K562 (cell line): Measurements from ENCODE around the gene GXYLT2. TPM values are rescaled to one million over a fixed set of nuclear protein-coding genes. Genes with fewer than 3 reads are reported as not detected.

ENCODE experiments used
- AFF1 ChIP-seq, 2 experiments: fragments of 450-650 bp; IDR thresholded peaks; 2 replicates each; pipeline ENCODE4 v1.6.1; 2018; ENCODE audit warnings: mild to moderate bottlenecking in 2 of 2, low read depth in 1 of 2; ENCODE audit not compliant: partially characterized antibody in 2 of 2
- CBX3 ChIP-seq, 2 experiments: IDR thresholded peaks; 1 replicate in 1 of 2; 2 replicates in 1 of 2; pipeline ENCODE4 v1.6.1; 2012; ENCODE audit warnings: inconsistent platforms in 2 of 2, low read length in 2 of 2, borderline replicate concordance in 1 of 2, control low read depth in 1 of 2
- DEAF1 ChIP-seq: fragments of 450-650 bp; formaldehyde crosslinking; IDR thresholded peaks from 2 replicates; pipeline ENCODE4 v1.4.0; 2020; ENCODE audit warnings: mild to moderate bottlenecking, moderate library complexity
- FOXJ3 ChIP-seq: sonication (generic); formaldehyde crosslinking; IDR thresholded peaks from 2 replicates; pipeline ENCODE4 v1.4.0; 2020; ENCODE audit warnings: mild to moderate bottlenecking, missing genetic modification reagents
- ILK ChIP-seq: fragments of 450-650 bp; IDR thresholded peaks from 2 replicates; pipeline ENCODE4 v1.6.1; 2016; ENCODE audit warnings: missing genetic modification characterization, low read depth, mild to moderate bottlenecking, missing compliant biosample characterization, moderate library complexity, borderline replicate concordance
- KDM1A ChIP-seq, 2 experiments: fragments of 450-650 bp; IDR thresholded peaks; 2 replicates each; pipeline ENCODE4 v1.6.1; 2016; ENCODE audit warnings: mild to moderate bottlenecking in 2 of 2
- NELFE ChIP-seq: IDR thresholded peaks from 2 replicates; pipeline ENCODE4 v1.6.1; 2011; ENCODE audit warnings: mild to moderate bottlenecking; ENCODE audit not compliant: insufficient read depth, insufficient read length
- NFATC3 ChIP-seq: fragments of 450-650 bp; IDR thresholded peaks from 2 replicates; pipeline ENCODE4 v1.6.1; 2017; ENCODE audit warnings: mild to moderate bottlenecking
- PRDM10 ChIP-seq: fragments of 450-650 bp; IDR thresholded peaks from 2 replicates; pipeline ENCODE4 v1.6.1; 2018; ENCODE audit not compliant: partially characterized antibody
- ZEB2 ChIP-seq: fragments of 450-650 bp; IDR thresholded peaks from 2 replicates; pipeline ENCODE4 v1.6.1; 2016
- ZFP91 ChIP-seq: sonication (generic); formaldehyde crosslinking; IDR thresholded peaks from 2 replicates; pipeline ENCODE4 v1.8.0; 2022; ENCODE audit warnings: mild to moderate bottlenecking, missing genetic modification reagents
- ZNF280A ChIP-seq: fragments of 450-650 bp; IDR thresholded peaks from 2 replicates; pipeline ENCODE4 v1.6.1; 2018; ENCODE audit warnings: mild to moderate bottlenecking, low read depth; ENCODE audit not compliant: partially characterized antibody
- ZNF551 ChIP-seq: fragments of 250-450 bp; sonication (Bioruptor Pico); IDR thresholded peaks from 2 replicates; pipeline ENCODE4 v1.5.0; 2021; ENCODE audit warnings: mild to moderate bottlenecking, moderate library complexity
- polyA plus RNA-seq, 8 experiments: library from polyadenylated mRNA; depleted of rRNA in 4 of 8; stranded (reverse) in 5 of 8; unstranded in 3 of 8; fragments of >200 nt; fragmentation: Nextera tagmentation in 2 of 8; fragmentation: Illumina TruSeq in 1 of 8; extraction: Ambion mirVana in 2 of 8; extraction: Trizol in 1 of 8; gene quantifications; 2 replicates each; pipeline versions ENCODE4 v1.2.1 to v1.2.3, GENCODE V29; 2011 to 2014; ENCODE audit warnings: inconsistent platforms in 1 of 8, missing spikeins in 1 of 8
- total RNA-seq, 7 experiments: library from RNA; depleted of rRNA in 6 of 7; stranded (reverse); fragments of >200 nt in 6 of 7; fragmentation: Illumina TruSeq in 2 of 7; extraction: Trizol in 2 of 7; gene quantifications; 2 replicates each; pipeline versions ENCODE4 v1.2.1 to v1.2.3, GENCODE V29; 2011 to 2021; ENCODE audit warnings: low replicate concordance in 1 of 7

GXYLT2 gene
- total and polyA plus RNA-seq, 9 of the 15 experiments (the other 6 are each of a cell fraction or from before 2014, with no cell fraction given), result 0.71 to 6.0 (median 3.3) TPM

GRCh38 chr3:72996473-72997333, 108.9 kb downstream of the GXYLT2 start, which contains the start of gene PPP4R2 (continued):
- TF ChIP-seq NFATC3 (no peak), KDM1A (IDR thresholded peaks at IDR 0.05) (peak in 1 of 2 experiments; percentile 52; a peak in 1 of 4 replicates), ZFP91 (CRISPR knock-in tag) (no peak), NELFE (no peak), AFF1 (IDR thresholded peaks at IDR 0.05; ENCODE audit: low read depth in 1 of 2, partially characterized antibody in 2 of 2) (no peak), ILK (tag) (no peak), CBX3 (IDR thresholded peaks at IDR 0.05; ENCODE audit: borderline replicate concordance in 1 of 2, low read length in 2 of 2) (peak in 1 of 2 experiments; percentile 51; a peak in 1 of 3 replicates), FOXJ3 (CRISPR knock-in tag) (no peak), ZNF551 (CRISPR knock-in tag) (no peak), DEAF1 (CRISPR knock-in tag) (no peak), ZNF280A (no peak), PRDM10 (no peak), ZEB2 (no peak)
